NOMO-1 treated with DMSO at 0.1 percent for 48 hours (cell line): ENCODE data around the gene TMED7.
A peak's percentile ranks its signal among the peaks of the same experiment; 100 is the strongest.

Experiments used
- DNase-seq: peaks from one replicate; lab custom pipeline; 2025; ENCODE audit not compliant: unreplicated experiment; lab: John Stamatoyannopoulos, UW

The TMED7 gene

GRCh38 chr5:115583474-115583873, 42.4 kb downstream of the TMED7 start:
- DNase-seq = no peak

- DNase-seq = no peak
These were observed 44.9 kb downstream of the TMED7 start for GRCh38 chr5:115580941-115581340.

- DNase-seq = no peak
These were observed 46.1 kb downstream of the TMED7 start for GRCh38 chr5:115579747-115580173.

- no peak for DNase-seq
These were observed 46.6 kb downstream of the TMED7 start for GRCh38 chr5:115579216-115579615.

- peak; percentile 33 for DNase-seq
These were observed 47.2 kb downstream of the TMED7 start for GRCh38 chr5:115578657-115579056.

- DNase-seq = no peak
These were observed 48.1 kb downstream of the TMED7 start for GRCh38 chr5:115577741-115578140.

GRCh38 chr5:115577329-115577728, 48.5 kb downstream of the TMED7 start:
- DNase-seq = no peak

GRCh38 chr5:115575167-115576070, 50.4 kb downstream of the TMED7 start:
- DNase-seq = no peak

GRCh38 chr5:115573133-115573532, 52.7 kb downstream of the TMED7 start:
- DNase-seq = no peak

- DNase-seq = no peak
These were observed 54.4 kb downstream of the TMED7 start for GRCh38 chr5:115571441-115571878.

- no peak for DNase-seq
These were observed 57.2 kb downstream of the TMED7 start for GRCh38 chr5:115568668-115569067.

- no peak for DNase-seq
These were observed 60.6 kb downstream of the TMED7 start for GRCh38 chr5:115565233-115565632.
